ENCODE results near the gene CLMN. TPM values are rescaled to one million over a fixed set of nuclear protein-coding genes. Genes with fewer than 3 reads are reported as not detected.
A peak's percentile ranks its signal among the peaks of the same experiment; 100 is the strongest.

CLMN gene
- total and polyA plus RNA-seq, 2 donors (not counting 1 experiment from before 2014, with no cell fraction given): 9.6 to 51.5 TPM

DNA sequence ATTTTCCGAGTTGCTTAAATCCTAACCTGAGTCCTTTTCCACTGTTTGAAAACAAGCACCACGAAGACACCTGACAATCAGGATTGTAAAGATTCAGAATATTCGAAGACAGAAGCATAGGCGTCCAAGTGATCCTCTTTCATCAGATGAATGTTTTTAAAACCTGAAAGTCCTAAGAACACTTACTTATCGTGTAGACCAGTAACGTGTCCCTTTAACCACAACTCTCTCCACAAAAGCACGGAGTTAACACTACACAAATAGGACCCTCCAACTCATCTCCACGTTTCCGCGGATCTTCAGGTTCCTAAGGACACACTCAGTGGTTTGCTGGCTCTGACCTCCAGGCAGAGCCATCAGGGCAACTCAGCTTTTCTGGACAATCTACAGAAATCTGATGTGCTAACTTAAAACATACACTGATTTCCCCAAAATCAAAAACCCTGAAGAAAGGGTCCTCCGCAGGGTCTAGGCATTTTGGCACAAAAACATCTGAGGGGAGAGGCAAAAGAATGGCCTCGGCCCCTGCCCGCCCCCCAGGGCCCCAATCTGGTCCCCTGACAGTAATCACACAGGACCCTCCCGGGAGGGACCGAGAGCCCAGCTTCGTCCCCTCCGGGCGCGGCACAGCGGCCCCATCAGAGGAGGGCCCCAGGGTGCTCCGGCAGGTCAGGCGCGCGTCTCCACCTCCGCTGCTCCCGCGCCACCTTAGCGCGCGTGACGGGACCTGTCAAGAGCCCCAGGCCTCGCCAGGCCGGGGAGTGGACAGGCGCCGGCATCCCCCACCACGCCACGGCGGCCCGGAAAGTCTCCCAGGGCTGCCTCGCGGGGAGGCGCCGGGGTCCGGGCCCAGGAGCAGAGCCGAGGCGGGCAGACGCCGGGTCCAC is 163.3 kb downstream of the CLMN start:
- peaks cover 27 to 42% of the 10 kb centered on the region in 2 donors for H3K4me1 ChIP-seq (ENCODE audit: control insufficient read depth in 2 of 2, insufficient read depth in 2 of 2, low read length in 2 of 2)
- peak overlapping the region; percentile 69 to 98 (median 84) for H3K4me3 ChIP-seq (ENCODE audit: control extremely low read depth in 1 of 5, extremely low read depth in 1 of 5, insufficient read depth in 1 of 5, low read depth in 2 of 5, low read length in 4 of 5)
- peaks cover 59% of the 10 kb centered on the region for H3K79me2 ChIP-seq (ENCODE audit: control insufficient read depth, insufficient read depth, low read length)
- peak overlapping the region; percentile 71 for H3K4me2 ChIP-seq (replicated peaks; ENCODE audit: low read depth, low read length, poor library complexity, severe bottlenecking)
- WGBS (ENCODE audit: insufficient coverage): 4% methylated on average over 48 of the region's 48 CpGs
- DNase-seq (no peak), ATAC-seq (ENCODE audit: low read depth) (peak; percentile 1)
- Mint-ChIP-seq H3K4me3 (peak overlapping the region; percentile 74), H3K9me3 (ENCODE audit: insufficient read depth) (no peaks in the 10 kb centered on the region), H3K27ac (peak overlapping the region; percentile 86), H3K4me1 (peaks cover 50% of the 10 kb centered on the region), H3K27me3 (no peaks in the 10 kb centered on the region)
- intact Hi-C loops (cut with micrococcal nuclease): loop anchor here (1.0 to 5.0 kb wide), 6 partner anchors 109 to 1641 kb away; partner anchors contain the start of genes CLMN, SYNE3 and VRK1
- peak overlapping the region; percentile 91 for H3K9ac ChIP-seq (ENCODE audit: low read length)
- H3K27ac ChIP-seq (ENCODE audit: low read length in 2 of 2): peak overlapping the region in 1 of 2 donors; percentile 94
- no peaks in the 10 kb centered on the region for H3K9me3 ChIP-seq (ENCODE audit: control extremely low read depth in 1 of 3, control insufficient read depth in 2 of 3, insufficient read depth in 1 of 3, low read length in 2 of 3)
- H3K36me3 ChIP-seq (replicated peaks in 1 of 2; ENCODE audit: control extremely low read depth in 1 of 2, control insufficient read depth in 1 of 2, extremely low read depth in 1 of 2, insufficient read depth in 2 of 2, low read length in 1 of 2): peaks cover 0 to 2% of the 10 kb centered on the region in 2 experiments
- peak overlapping the region; percentile 83 for H2AFZ ChIP-seq (ENCODE audit: insufficient read depth, low read depth, low read length, poor library complexity, severe bottlenecking)
- H3K27me3 ChIP-seq (replicated peaks in 1 of 4; ENCODE audit: control extremely low read depth in 1 of 4, control insufficient read depth in 3 of 4, insufficient read depth in 4 of 4, low read length in 3 of 4): no peaks in the 10 kb centered on the region
- TF ChIP-seq EZH2 (IDR thresholded peaks at IDR 0.05; ENCODE audit: borderline replicate concordance, insufficient read depth, low read depth, low read length, poor library complexity, severe bottlenecking): no peak
- TF ChIP-seq, protein P1, sequence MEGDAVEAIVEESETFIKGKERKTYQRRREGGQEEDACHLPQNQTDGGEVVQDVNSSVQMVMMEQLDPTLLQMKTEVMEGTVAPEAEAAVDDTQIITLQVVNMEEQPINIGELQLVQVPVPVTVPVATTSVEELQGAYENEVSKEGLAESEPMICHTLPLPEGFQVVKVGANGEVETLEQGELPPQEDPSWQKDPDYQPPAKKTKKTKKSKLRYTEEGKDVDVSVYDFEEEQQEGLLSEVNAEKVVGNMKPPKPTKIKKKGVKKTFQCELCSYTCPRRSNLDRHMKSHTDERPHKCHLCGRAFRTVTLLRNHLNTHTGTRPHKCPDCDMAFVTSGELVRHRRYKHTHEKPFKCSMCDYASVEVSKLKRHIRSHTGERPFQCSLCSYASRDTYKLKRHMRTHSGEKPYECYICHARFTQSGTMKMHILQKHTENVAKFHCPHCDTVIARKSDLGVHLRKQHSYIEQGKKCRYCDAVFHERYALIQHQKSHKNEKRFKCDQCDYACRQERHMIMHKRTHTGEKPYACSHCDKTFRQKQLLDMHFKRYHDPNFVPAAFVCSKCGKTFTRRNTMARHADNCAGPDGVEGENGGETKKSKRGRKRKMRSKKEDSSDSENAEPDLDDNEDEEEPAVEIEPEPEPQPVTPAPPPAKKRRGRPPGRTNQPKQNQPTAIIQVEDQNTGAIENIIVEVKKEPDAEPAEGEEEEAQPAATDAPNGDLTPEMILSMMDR (IDR thresholded peaks at IDR 0.05): no peak
- ChIA-PET POLR2A (interaction anchor here (1.3 to 1.8 kb wide), 2 partner anchors 9 to 172 kb away, joined by 4 to 9 read pairs; no protein-coding TSS in a partner anchor), CTCF (interaction anchor here (0.8 to 1.9 kb wide), 2 partner anchors 11 to 171 kb away, joined by 3 to 8 read pairs; no protein-coding TSS in a partner anchor)
- H4K20me1 ChIP-seq (ENCODE audit: control insufficient read depth, insufficient read depth, low read length, poor library complexity, severe bottlenecking): peaks cover 15% of the 10 kb centered on the region

GRCh38 chr14:95155045-95155444 is 164.7 kb downstream of the CLMN start:
- Mint-ChIP-seq H3K27ac (peak overlapping the region; percentile 59), H3K4me1 (peaks cover 62% of the 10 kb centered on the region), H3K9me3 (ENCODE audit: insufficient read depth) (no peaks in the 10 kb centered on the region), H3K4me3 (peak overlapping the region; percentile 74), H3K27me3 (no peaks in the 10 kb centered on the region)
- Histone ChIP-seq H3K36me3 (replicated peaks in 1 of 2; ENCODE audit: control extremely low read depth in 1 of 2, control insufficient read depth in 1 of 2, extremely low read depth in 1 of 2, insufficient read depth in 2 of 2, low read length in 1 of 2) (peaks cover 0 to 2% of the 10 kb centered on the region in 2 experiments), H3K4me1 (ENCODE audit: control insufficient read depth in 2 of 2, insufficient read depth in 2 of 2, low read length in 2 of 2) (peaks cover 32 to 52% of the 10 kb centered on the region in 2 donors), H2AFZ (ENCODE audit: insufficient read depth, low read depth, low read length, poor library complexity, severe bottlenecking) (no peak overlapping the region), H4K20me1 (ENCODE audit: control insufficient read depth, insufficient read depth, low read length, poor library complexity, severe bottlenecking) (peaks cover 27% of the 10 kb centered on the region), H3K79me2 (ENCODE audit: control insufficient read depth, insufficient read depth, low read length) (peaks cover 73% of the 10 kb centered on the region), H3K27me3 (replicated peaks in 1 of 4; ENCODE audit: control extremely low read depth in 1 of 4, control insufficient read depth in 3 of 4, insufficient read depth in 4 of 4, low read length in 3 of 4) (no peaks in the 10 kb centered on the region), H3K27ac (ENCODE audit: low read length in 2 of 2) (no peak overlapping the region), H3K4me3 (ENCODE audit: control extremely low read depth in 1 of 5, extremely low read depth in 1 of 5, insufficient read depth in 1 of 5, low read depth in 2 of 5, low read length in 4 of 5) (no peak overlapping the region), H3K4me2 (replicated peaks; ENCODE audit: low read depth, low read length, poor library complexity, severe bottlenecking) (peak overlapping the region; percentile 71), H3K9ac (ENCODE audit: low read length) (peak overlapping the region; percentile 6), H3K9me3 (ENCODE audit: control extremely low read depth in 1 of 3, control insufficient read depth in 2 of 3, insufficient read depth in 1 of 3, low read length in 2 of 3) (no peaks in the 10 kb centered on the region)
- ATAC-seq (ENCODE audit: low read depth) (no peak), DNase-seq (no peak)
- TF ChIP-seq EZH2 (IDR thresholded peaks at IDR 0.05; ENCODE audit: borderline replicate concordance, insufficient read depth, low read depth, low read length, poor library complexity, severe bottlenecking): no peak
- CTCF ChIA-PET: no interaction called here
- intact Hi-C loops (cut with micrococcal nuclease): loop anchor here (5.0 kb wide), 2 partner anchors 362 to 1642 kb away; partner anchors contain the start of genes SYNE3 and VRK1
- 98% methylated on average over 6 of the region's 12 CpGs for WGBS (ENCODE audit: insufficient coverage)
- POLR2A ChIA-PET: no interaction called here
